Osteoblast (primary cell): ENCODE results near the gene COL5A2. TPM values are rescaled to one million over a fixed set of nuclear protein-coding genes. Genes with fewer than 3 reads are reported as not detected.

Experiments used
- DNase-seq: peaks from one replicate; pipeline ENCODE4 v3.0.0; 2011; ENCODE audit warnings: low spot score, mixed read lengths; ENCODE audit not compliant: insufficient read length; ENCODE audit errors: missing footprints
- H2AFZ ChIP-seq: 2 replicates; pipeline ENCODE4 v1.6.0; 2011; ENCODE audit warnings: mild to moderate bottlenecking, low read length
- H3K27ac ChIP-seq: 2 replicates; pipeline ENCODE4 v1.5.1; 2011; ENCODE audit warnings: mild to moderate bottlenecking, low read depth, low read length, moderate library complexity
- H3K27me3 ChIP-seq: 2 replicates; pipeline ENCODE4 v1.6.0; 2012; ENCODE audit warnings: mild to moderate bottlenecking, control low read depth, inconsistent platforms, low read length, moderate library complexity; ENCODE audit not compliant: insufficient read depth
- H3K36me3 ChIP-seq: 2 replicates; pipeline ENCODE4 v1.5.1; 2011; ENCODE audit warnings: mild to moderate bottlenecking, low read length, control low read depth, moderate library complexity; ENCODE audit not compliant: insufficient read depth
- H3K4me1 ChIP-seq: 2 replicates; pipeline ENCODE4 v1.5.1; 2011; ENCODE audit warnings: mild to moderate bottlenecking, low read length, control low read depth, moderate library complexity; ENCODE audit not compliant: insufficient read depth
- H3K4me2 ChIP-seq: 2 replicates; pipeline ENCODE4 v1.6.0; 2011; ENCODE audit warnings: mild to moderate bottlenecking, low read length; ENCODE audit not compliant: insufficient read depth
- H3K4me3 ChIP-seq: fragments of 200-600 bp; sonication (generic); 3 replicates; pipeline ENCODE4 v1.5.1; 2012; ENCODE audit warnings: mild to moderate bottlenecking, low read length, inconsistent platforms; ENCODE audit not compliant: insufficient read depth
- H3K79me2 ChIP-seq: 2 replicates; pipeline ENCODE4 v1.6.0; 2012; ENCODE audit warnings: mild to moderate bottlenecking, low read length, control low read depth, inconsistent platforms; ENCODE audit not compliant: insufficient read depth
- H3K9me3 ChIP-seq: 2 replicates; pipeline ENCODE4 v1.5.1; 2011; ENCODE audit warnings: low read depth, low read length, control low read depth
- H4K20me1 ChIP-seq: 2 replicates; pipeline ENCODE4 v1.6.0; 2012; ENCODE audit warnings: mild to moderate bottlenecking, low read length, control low read depth; ENCODE audit not compliant: insufficient read depth
- CTCF ChIP-seq: IDR thresholded peaks from 2 replicates; pipeline ENCODE4 v1.5.1; 2011; ENCODE audit warnings: mild to moderate bottlenecking, low read depth, low read length, moderate library complexity; ENCODE audit errors: extremely low read depth
- total RNA-seq: library from RNA; depleted of rRNA; stranded (reverse); fragments of >200 nt; gene quantifications from 2 replicates; pipeline ENCODE4 v1.2.3, GENCODE V29; 2012

Gene COL5A2
- total RNA-seq = 632 and 879 TPM in 2 replicates

GRCh38 chr2:189179570-189179950 is at the start of gene COL5A2:
TSS of gene COL5A2 (minus strand) at chr2:189179761. CDS start at chr2:189179604, 157 bp downstream.
- H2AFZ ChIP-seq = peak within 1 kb of the TSS; percentile 76
- peak within 1 kb of the TSS; percentile 81 for H3K4me3 ChIP-seq
- no peaks in the 10 kb centered on the region for H3K27me3 ChIP-seq
- no peak for TF ChIP-seq CTCF
- H3K79me2 ChIP-seq = peaks cover 59% of the 10 kb centered on the region
- peak; percentile 65 for DNase-seq
- peak within 1 kb of the TSS; percentile 84 for H3K4me2 ChIP-seq
- H3K27ac ChIP-seq = peak within 1 kb of the TSS; percentile 83
- peaks cover 15% of the 10 kb centered on the region for H4K20me1 ChIP-seq
- peaks cover 6% of the 10 kb centered on the region for H3K36me3 ChIP-seq
- H3K4me1 ChIP-seq = peaks cover 20% of the 10 kb centered on the region
- H3K9me3 ChIP-seq = no peaks in the 10 kb centered on the region

- H3K36me3 ChIP-seq = no peaks in the 10 kb centered on the region
- no peak overlapping the region for H3K4me2 ChIP-seq
- no peak overlapping the region for H3K27ac ChIP-seq
- no peak for DNase-seq
- H3K4me3 ChIP-seq = no peak overlapping the region
- no peaks in the 10 kb centered on the region for H3K9me3 ChIP-seq
- no peaks in the 10 kb centered on the region for H3K27me3 ChIP-seq
- no peak overlapping the region for H2AFZ ChIP-seq
- H4K20me1 ChIP-seq = no peaks in the 10 kb centered on the region
- TF ChIP-seq CTCF = no peak
- H3K79me2 ChIP-seq = no peaks in the 10 kb centered on the region
- peaks cover 15% of the 10 kb centered on the region for H3K4me1 ChIP-seq
Measured at GRCh38 chr2:189226017-189226416, 46.5 kb upstream of the COL5A2 start.

- no peak for DNase-seq
- Histone ChIP-seq H3K79me2 (no peaks in the 10 kb centered on the region), H3K36me3 (no peaks in the 10 kb centered on the region), H4K20me1 (no peaks in the 10 kb centered on the region), H3K4me3 (no peak overlapping the region), H3K4me2 (no peak overlapping the region), H3K27ac (no peak overlapping the region), H2AFZ (no peak overlapping the region), H3K27me3 (no peaks in the 10 kb centered on the region), H3K9me3 (no peaks in the 10 kb centered on the region), H3K4me1 (peaks cover 15% of the 10 kb centered on the region)
- no peak for TF ChIP-seq CTCF
Measured at GRCh38 chr2:189225032-189225431, 45.5 kb upstream of the COL5A2 start.

GRCh38 chr2:189222468-189223105 is 43.0 kb upstream of the COL5A2 start:
- Histone ChIP-seq H3K27ac (peak overlapping the region; percentile 29), H3K36me3 (no peaks in the 10 kb centered on the region), H3K4me3 (no peak overlapping the region), H3K4me1 (peaks cover 15% of the 10 kb centered on the region), H3K79me2 (no peaks in the 10 kb centered on the region), H3K4me2 (peak overlapping the region; percentile 51), H2AFZ (peak overlapping the region; percentile 89), H3K9me3 (no peaks in the 10 kb centered on the region), H3K27me3 (no peaks in the 10 kb centered on the region), H4K20me1 (no peaks in the 10 kb centered on the region)
- peak; percentile 9 for DNase-seq
- TF ChIP-seq CTCF = no peak
